Measurements from ENCODE around the gene ARHGEF1.

Gene ARHGEF1

GRCh38 chr19:41951686-41952172 lies 68.7 kb downstream of the ARHGEF1 start:
- DNase-seq (ENCODE audit: low read depth in 2 of 3, low spot score in 2 of 3), result peak; percentile 63 to 98 (median 98)

- DNase-seq (ENCODE audit: low read depth in 2 of 3, low spot score in 2 of 3), result no peak
Measured at GRCh38 chr19:41955521-41955920, 72.5 kb downstream of the ARHGEF1 start.

GRCh38 chr19:41956621-41957020 lies 73.6 kb downstream of the ARHGEF1 start:
- no peak for DNase-seq (ENCODE audit: low read depth in 2 of 3, low spot score in 2 of 3)
